Measurements from ENCODE around the gene PSMB4.
"Not testable (repeated sequence)": the region's sequence is repeated elsewhere in the genome, so short reads cannot be mapped to it uniquely, and the experiment has no call there.

PSMB4 gene

GRCh38 chr1:151390221-151391078, 8.9 kb upstream of the PSMB4 start:
- DNase-seq (ENCODE audit: low spot score) = not testable (repeated sequence)

- DNase-seq (ENCODE audit: low spot score) = no peak
These were observed 8.3 kb upstream of the PSMB4 start for GRCh38 chr1:151391079-151391563.

GRCh38 chr1:151393583-151393982, 5.8 kb upstream of the PSMB4 start:
- DNase-seq (ENCODE audit: low spot score) = no peak

- DNase-seq (ENCODE audit: low spot score) = not testable (repeated sequence)
These were observed 3.1 kb upstream of the PSMB4 start for GRCh38 chr1:151396265-151396664.

GRCh38 chr1:151401125-151401788, 1.9 kb downstream of the PSMB4 start:
- no peak for DNase-seq (ENCODE audit: low spot score)

- DNase-seq (ENCODE audit: low spot score) = no peak
These were observed 2.5 kb downstream of the PSMB4 start for GRCh38 chr1:151401860-151402259.

- no peak for DNase-seq (ENCODE audit: low spot score)
These were observed 3.4 kb downstream of the PSMB4 start for GRCh38 chr1:151402764-151403163.

- DNase-seq (ENCODE audit: low spot score) = no peak
These were observed 4.2 kb downstream of the PSMB4 start for GRCh38 chr1:151403612-151404011.

- no peak for DNase-seq (ENCODE audit: low spot score)
These were observed 6.0 kb downstream of the PSMB4 start for GRCh38 chr1:151405187-151405951.

- DNase-seq (ENCODE audit: low spot score) = no peak
These were observed 6.8 kb downstream of the PSMB4 start for GRCh38 chr1:151406176-151406575.

- no peak for DNase-seq (ENCODE audit: low spot score)
These were observed 7.9 kb downstream of the PSMB4 start for GRCh38 chr1:151407304-151407703.

- DNase-seq (ENCODE audit: low spot score) = no peak
These were observed 9.5 kb downstream of the PSMB4 start for GRCh38 chr1:151408891-151409290.

GRCh38 chr1:151411884-151412283, 12.5 kb downstream of the PSMB4 start:
- DNase-seq (ENCODE audit: low spot score) = no peak

- no peak for DNase-seq (ENCODE audit: low spot score)
These were observed 16.9 kb downstream of the PSMB4 start for GRCh38 chr1:151416231-151416630.

GRCh38 chr1:151418081-151418480, 18.7 kb downstream of the PSMB4 start:
- no peak for DNase-seq (ENCODE audit: low spot score)

GRCh38 chr1:151419819-151420218, 20.4 kb downstream of the PSMB4 start:
- no peak for DNase-seq (ENCODE audit: low spot score)

- DNase-seq (ENCODE audit: low spot score) = no peak
These were observed 25.7 kb downstream of the PSMB4 start for GRCh38 chr1:151425103-151425502.

GRCh38 chr1:151428068-151428467, 28.7 kb downstream of the PSMB4 start:
- no peak for DNase-seq (ENCODE audit: low spot score)

- not testable (repeated sequence) for DNase-seq (ENCODE audit: low spot score)
These were observed 34.5 kb downstream of the PSMB4 start for GRCh38 chr1:151433827-151434226.

GRCh38 chr1:151435174-151435573, 35.8 kb downstream of the PSMB4 start:
- DNase-seq (ENCODE audit: low spot score) = no peak

GRCh38 chr1:151436985-151437384, 37.6 kb downstream of the PSMB4 start:
- no peak for DNase-seq (ENCODE audit: low spot score)

GRCh38 chr1:151437396-151437795, 38.0 kb downstream of the PSMB4 start:
- not testable (repeated sequence) for DNase-seq (ENCODE audit: low spot score)

Data from NAMALWA (cell line).